ENCODE results near the gene FNDC5. TPM values are rescaled to one million over a fixed set of nuclear protein-coding genes. Genes with fewer than 3 reads are reported as not detected.

Gene FNDC5
- total and polyA plus RNA-seq, 2 of the 13 experiments (the other 11 are each of a cell fraction or from before 2014, with no cell fraction given) = 1.4 to 3.1 TPM

DNA sequence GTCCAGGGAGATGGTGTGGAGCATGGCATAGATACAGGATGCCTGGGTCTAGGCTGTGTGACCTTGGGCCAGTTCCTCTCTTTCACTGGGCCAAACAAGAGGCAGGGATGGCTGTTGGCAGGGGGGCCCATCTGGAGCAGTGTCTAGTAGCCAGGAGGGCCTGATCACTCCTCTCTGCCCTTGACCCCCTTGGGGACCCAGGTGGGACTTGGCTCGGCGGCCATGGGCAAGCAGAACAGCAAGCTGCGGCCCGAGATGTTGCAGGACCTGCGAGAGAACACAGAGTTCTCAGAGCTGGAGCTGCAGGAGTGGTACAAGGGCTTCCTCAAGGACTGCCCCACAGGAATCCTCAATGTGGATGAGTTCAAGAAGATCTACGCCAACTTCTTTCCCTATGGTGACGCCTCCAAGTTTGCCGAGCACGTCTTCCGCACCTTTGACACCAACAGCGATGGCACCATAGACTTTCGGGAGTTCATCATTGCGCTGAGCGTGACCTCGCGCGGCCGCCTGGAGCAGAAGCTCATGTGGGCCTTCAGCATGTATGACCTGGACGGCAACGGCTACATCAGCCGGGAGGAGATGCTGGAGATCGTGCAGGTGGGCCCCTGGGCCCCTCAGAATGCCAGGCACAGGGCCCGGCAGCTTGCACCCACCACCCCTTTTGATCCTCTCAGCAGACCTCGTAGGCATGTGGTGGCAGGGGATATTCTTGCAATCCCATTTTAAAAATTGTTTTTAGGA is 18.1 kb upstream of the FNDC5 start (continued):
- TF ChIP-seq ELK4 (CRISPR knock-in tag; IDR thresholded peaks at IDR 0.05; ENCODE audit: borderline replicate concordance) (no peak), RFX3 (CRISPR knock-in tag; IDR thresholded peaks at IDR 0.05) (no peak), SRSF1 (optimal IDR thresholded peaks at IDR 0.05; ENCODE audit: low read depth, low read length) (no peak)

DNA sequence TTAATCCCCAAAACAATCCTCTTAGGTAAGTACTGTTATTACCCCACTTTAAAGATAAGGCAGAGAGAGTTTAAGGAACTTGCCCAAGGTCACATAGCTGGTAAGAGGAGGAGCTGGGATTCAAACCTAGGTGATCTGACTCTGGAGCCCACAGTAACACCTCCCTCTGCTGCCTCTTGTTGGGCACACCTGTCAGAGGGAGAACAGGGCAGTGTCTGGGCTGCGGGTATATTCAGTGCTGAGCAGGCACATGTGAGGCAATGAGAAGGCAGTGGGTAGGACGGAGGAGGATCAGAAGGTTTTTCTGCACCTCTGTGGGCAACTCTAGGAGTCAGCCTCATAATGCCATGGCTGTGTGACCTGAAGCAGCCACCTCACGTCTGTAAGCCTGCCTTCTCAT is 17.4 kb upstream of the FNDC5 start:
- H3K4me2 ChIP-seq (ENCODE audit: low read depth, low read length) = no peak overlapping the region
- no TSS peak for BruUV-seq (replicated peaks)
- DNase-seq (ENCODE audit: low spot score) (no peak), FAIRE-seq (no peak), ATAC-seq (no peak)
- H3K27ac ChIP-seq (ENCODE audit: extremely low read length, insufficient read depth, low read length) = no peak overlapping the region
- in situ Hi-C loops (cut with HindIII; ENCODE audit: extremely low pct_ligation_motif_present, low pct_unique_long_range_greater_than_20kb) (no loop called here), intact Hi-C loops (cut with micrococcal nuclease; ENCODE audit: unreplicated experiment) (no loop called here)
- H3K9me3 ChIP-seq (ENCODE audit: low read length) = no peaks in the 10 kb centered on the region
- POLR2A ChIA-PET = no interaction called here
- TF ChIP-seq ZNF260 (CRISPR knock-in tag; IDR thresholded peaks at IDR 0.05; ENCODE audit: borderline replicate concordance, low read depth) = no peak
- no peak for TF ChIP-seq RELA (CRISPR knock-in tag; IDR thresholded peaks at IDR 0.05)
- TF ChIP-seq NFATC3 (CRISPR knock-in tag; IDR thresholded peaks at IDR 0.05) = no peak
- TF ChIP-seq IRX3 (CRISPR knock-in tag; IDR thresholded peaks at IDR 0.05; ENCODE audit: borderline replicate concordance, low read depth) = no peak
- no peak for TF ChIP-seq ZNF12 (CRISPR knock-in tag; IDR thresholded peaks at IDR 0.05)
- no peak for TF ChIP-seq MED8 (CRISPR knock-in tag; IDR thresholded peaks at IDR 0.05; ENCODE audit: insufficient replicate concordance)
- no peak for TF ChIP-seq PRMT3 (CRISPR knock-in tag; IDR thresholded peaks at IDR 0.05; ENCODE audit: borderline replicate concordance, low read depth)
- TF ChIP-seq, protein P1, sequence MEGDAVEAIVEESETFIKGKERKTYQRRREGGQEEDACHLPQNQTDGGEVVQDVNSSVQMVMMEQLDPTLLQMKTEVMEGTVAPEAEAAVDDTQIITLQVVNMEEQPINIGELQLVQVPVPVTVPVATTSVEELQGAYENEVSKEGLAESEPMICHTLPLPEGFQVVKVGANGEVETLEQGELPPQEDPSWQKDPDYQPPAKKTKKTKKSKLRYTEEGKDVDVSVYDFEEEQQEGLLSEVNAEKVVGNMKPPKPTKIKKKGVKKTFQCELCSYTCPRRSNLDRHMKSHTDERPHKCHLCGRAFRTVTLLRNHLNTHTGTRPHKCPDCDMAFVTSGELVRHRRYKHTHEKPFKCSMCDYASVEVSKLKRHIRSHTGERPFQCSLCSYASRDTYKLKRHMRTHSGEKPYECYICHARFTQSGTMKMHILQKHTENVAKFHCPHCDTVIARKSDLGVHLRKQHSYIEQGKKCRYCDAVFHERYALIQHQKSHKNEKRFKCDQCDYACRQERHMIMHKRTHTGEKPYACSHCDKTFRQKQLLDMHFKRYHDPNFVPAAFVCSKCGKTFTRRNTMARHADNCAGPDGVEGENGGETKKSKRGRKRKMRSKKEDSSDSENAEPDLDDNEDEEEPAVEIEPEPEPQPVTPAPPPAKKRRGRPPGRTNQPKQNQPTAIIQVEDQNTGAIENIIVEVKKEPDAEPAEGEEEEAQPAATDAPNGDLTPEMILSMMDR (CRISPR knock-in tag; IDR thresholded peaks at IDR 0.05) = no peak
- no peak for TF ChIP-seq HMG20A (CRISPR knock-in tag; IDR thresholded peaks at IDR 0.05; ENCODE audit: borderline replicate concordance)
- no peak for TF ChIP-seq KDM5B (CRISPR knock-in tag; IDR thresholded peaks at IDR 0.05; ENCODE audit: borderline replicate concordance)
- TF ChIP-seq SMAD1 (CRISPR knock-in tag; IDR thresholded peaks at IDR 0.05; ENCODE audit: borderline replicate concordance, low read depth) = no peak
- no peak for TF ChIP-seq STAG1 (CRISPR knock-in tag; IDR thresholded peaks at IDR 0.05)
- no peak for TF ChIP-seq ZNF230 (CRISPR knock-in tag; IDR thresholded peaks at IDR 0.05)
- TF ChIP-seq KLF15 (CRISPR knock-in tag; IDR thresholded peaks at IDR 0.05; ENCODE audit: borderline replicate concordance) = no peak
- 0 out of 2 replicates have a peak, but pooled peaks cover 4% of the 10 kb centered on the region for H4K20me1 ChIP-seq (ENCODE audit: insufficient read depth, low read length)
- no peaks in the 10 kb centered on the region for H3K4me1 ChIP-seq (ENCODE audit: insufficient read depth, low read length)
- no peak overlapping the region for H2AFZ ChIP-seq (ENCODE audit: low read length)
- H3K36me3 ChIP-seq (replicated peaks in 1 of 2; ENCODE audit: control insufficient read depth in 1 of 2, insufficient read depth in 2 of 2, low read length in 2 of 2) = no peaks in the 10 kb centered on the region
- H3K9ac ChIP-seq (ENCODE audit: insufficient read depth, low read depth, low read length) = no peak overlapping the region
- 25% methylated on average over 2 of the region's 3 CpGs for WGBS (ENCODE audit: low lambda C conversion rate)
- CTCF ChIA-PET (ENCODE audit: low intra/inter-chr PET ratio, low total read pairs) = no interaction called here
- H3K27me3 ChIP-seq (ENCODE audit: control insufficient read depth in 1 of 2, insufficient read depth in 2 of 2, low read length in 2 of 2) = peaks cover 10 to 68% of the 10 kb centered on the region in 2 experiments; a peak in 4 of 5 replicates
- no peaks in the 10 kb centered on the region for H3K79me2 ChIP-seq (ENCODE audit: insufficient read depth, low read length)
- no peak overlapping the region for H3K4me3 ChIP-seq (replicated peaks in 1 of 3; ENCODE audit: insufficient read depth in 1 of 3, low read depth in 2 of 3, low read length in 3 of 3)
